Tongue (tissue), 2 donors: Measurements from ENCODE around the gene SREBF1. TPM values are rescaled to one million over a fixed set of nuclear protein-coding genes. Genes with fewer than 3 reads are reported as not detected.

ENCODE experiments used
- DNase-seq: peaks from one replicate; pipeline ENCODE4 v3.0.0-alpha.2; 2015
- total RNA-seq: library from RNA; depleted of rRNA; stranded (reverse); fragments of >200 nt; gene quantifications from one replicate; pipeline ENCODE4 v1.2.3, GENCODE V29; 2014

The SREBF1 gene
- total RNA-seq, 1 donor from 2014 or later, result 52.7 TPM

GRCh38 chr17:17779015-17779611 lies 57.7 kb downstream of the SREBF1 start:
- DNase-seq, result no peak

GRCh38 chr17:17778308-17779014 lies 58.3 kb downstream of the SREBF1 start:
- peak; percentile 99 for DNase-seq

GRCh38 chr17:17776889-17777288 lies 59.9 kb downstream of the SREBF1 start:
- no peak for DNase-seq

GRCh38 chr17:17774009-17774881 lies 62.5 kb downstream of the SREBF1 start:
- peak; percentile 70 for DNase-seq

- no peak for DNase-seq
These were observed 64.6 kb downstream of the SREBF1 start for GRCh38 chr17:17772231-17772630.

GRCh38 chr17:17771498-17772201 lies 65.1 kb downstream of the SREBF1 start:
- no peak for DNase-seq

- DNase-seq, result no peak
These were observed 66.1 kb downstream of the SREBF1 start for GRCh38 chr17:17770632-17771044.

- DNase-seq, result no peak
These were observed 66.7 kb downstream of the SREBF1 start for GRCh38 chr17:17769869-17770631.

GRCh38 chr17:17768424-17769088 lies 68.2 kb downstream of the SREBF1 start:
- DNase-seq, result no peak

GRCh38 chr17:17767887-17768418 lies 68.8 kb downstream of the SREBF1 start:
- no peak for DNase-seq

- no peak for DNase-seq
These were observed 69.5 kb downstream of the SREBF1 start for GRCh38 chr17:17767154-17767869.

- DNase-seq, result no peak
These were observed 70.1 kb downstream of the SREBF1 start for GRCh38 chr17:17766744-17767120.

- DNase-seq, result peak; percentile 78
These were observed 70.6 kb downstream of the SREBF1 start for GRCh38 chr17:17766077-17766743.

GRCh38 chr17:17765359-17766076 lies 71.3 kb downstream of the SREBF1 start:
- peak; percentile 77 for DNase-seq

- DNase-seq, result no peak
These were observed 73.1 kb downstream of the SREBF1 start for GRCh38 chr17:17763734-17764133.

GRCh38 chr17:17763136-17763535 lies 73.7 kb downstream of the SREBF1 start:
- no peak for DNase-seq

- no peak for DNase-seq
These were observed 74.1 kb downstream of the SREBF1 start for GRCh38 chr17:17762744-17763105.
